K562 (cell line): ENCODE results near the gene REX1BD. TPM values are rescaled to one million over a fixed set of nuclear protein-coding genes. Genes with fewer than 3 reads are reported as not detected.

Experiments
- DMBX1 ChIP-seq: fragments of 250-450 bp; sonication (Bioruptor Pico); IDR thresholded peaks from 2 replicates; pipeline ENCODE4 v1.8.0; 2022; ENCODE audit warnings: inconsistent platforms, mild to moderate bottlenecking, moderate library complexity, borderline replicate concordance
- ZNF134 ChIP-seq: fragments of 250-450 bp; sonication (Bioruptor Pico); conservative IDR thresholded peaks from 2 replicates; pipeline ENCODE4 v1.4.0; 2020
- ZNF507 ChIP-seq: conservative IDR thresholded peaks from 2 replicates; pipeline ENCODE4 v1.6.1; 2017; ENCODE audit warnings: missing genetic modification characterization, missing compliant biosample characterization
- polyA plus RNA-seq, 8 experiments: library from polyadenylated mRNA; depleted of rRNA in 4 of 8; stranded (reverse) in 5 of 8; unstranded in 3 of 8; fragments of >200 nt; fragmentation: Nextera tagmentation in 2 of 8; fragmentation: Illumina TruSeq in 1 of 8; extraction: Ambion mirVana in 2 of 8; extraction: Trizol in 1 of 8; gene quantifications; 2 replicates each; pipeline versions ENCODE4 v1.2.1 to v1.2.3, GENCODE V29; 2011 to 2014; ENCODE audit warnings: inconsistent platforms in 1 of 8, missing spikeins in 1 of 8
- total RNA-seq, 7 experiments: library from RNA; depleted of rRNA in 6 of 7; stranded (reverse); fragments of >200 nt in 6 of 7; fragmentation: Illumina TruSeq in 2 of 7; extraction: Trizol in 2 of 7; gene quantifications; 2 replicates each; pipeline versions ENCODE4 v1.2.1 to v1.2.3, GENCODE V29; 2011 to 2021; ENCODE audit warnings: low replicate concordance in 1 of 7
- TF ChIP-seq, protein P1 (sequence below): fragments of 200-600 bp; sonication (generic); IDR thresholded peaks from one replicate; pipeline ENCODE4 v1.6.1; 2012; ENCODE audit warnings: mild to moderate bottlenecking, low read depth, low read length, inconsistent platforms

The REX1BD gene
- total and polyA plus RNA-seq, 9 of the 15 experiments (the other 6 are each of a cell fraction or from before 2014, with no cell fraction given), result 1.9 to 136 (median 13.8) TPM

DNA sequence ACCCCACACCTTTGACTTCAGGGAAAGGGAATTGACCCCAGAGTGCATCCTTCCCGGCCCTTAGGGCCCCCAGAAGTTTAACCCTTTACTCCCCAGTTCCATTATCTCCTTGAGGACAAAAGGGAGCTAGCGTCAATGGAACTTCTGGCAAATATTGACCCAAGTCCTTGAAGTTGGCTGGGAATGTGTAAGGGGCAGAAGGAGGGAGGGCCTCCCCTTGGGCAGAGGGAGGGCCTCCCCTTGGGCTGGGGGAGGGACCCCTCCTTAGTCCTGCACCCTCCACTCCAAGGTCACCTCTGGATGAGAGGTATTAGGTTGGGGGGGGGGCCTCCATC lies 21.1 kb downstream of the REX1BD start (continued):
- TF ChIP-seq, protein P1, sequence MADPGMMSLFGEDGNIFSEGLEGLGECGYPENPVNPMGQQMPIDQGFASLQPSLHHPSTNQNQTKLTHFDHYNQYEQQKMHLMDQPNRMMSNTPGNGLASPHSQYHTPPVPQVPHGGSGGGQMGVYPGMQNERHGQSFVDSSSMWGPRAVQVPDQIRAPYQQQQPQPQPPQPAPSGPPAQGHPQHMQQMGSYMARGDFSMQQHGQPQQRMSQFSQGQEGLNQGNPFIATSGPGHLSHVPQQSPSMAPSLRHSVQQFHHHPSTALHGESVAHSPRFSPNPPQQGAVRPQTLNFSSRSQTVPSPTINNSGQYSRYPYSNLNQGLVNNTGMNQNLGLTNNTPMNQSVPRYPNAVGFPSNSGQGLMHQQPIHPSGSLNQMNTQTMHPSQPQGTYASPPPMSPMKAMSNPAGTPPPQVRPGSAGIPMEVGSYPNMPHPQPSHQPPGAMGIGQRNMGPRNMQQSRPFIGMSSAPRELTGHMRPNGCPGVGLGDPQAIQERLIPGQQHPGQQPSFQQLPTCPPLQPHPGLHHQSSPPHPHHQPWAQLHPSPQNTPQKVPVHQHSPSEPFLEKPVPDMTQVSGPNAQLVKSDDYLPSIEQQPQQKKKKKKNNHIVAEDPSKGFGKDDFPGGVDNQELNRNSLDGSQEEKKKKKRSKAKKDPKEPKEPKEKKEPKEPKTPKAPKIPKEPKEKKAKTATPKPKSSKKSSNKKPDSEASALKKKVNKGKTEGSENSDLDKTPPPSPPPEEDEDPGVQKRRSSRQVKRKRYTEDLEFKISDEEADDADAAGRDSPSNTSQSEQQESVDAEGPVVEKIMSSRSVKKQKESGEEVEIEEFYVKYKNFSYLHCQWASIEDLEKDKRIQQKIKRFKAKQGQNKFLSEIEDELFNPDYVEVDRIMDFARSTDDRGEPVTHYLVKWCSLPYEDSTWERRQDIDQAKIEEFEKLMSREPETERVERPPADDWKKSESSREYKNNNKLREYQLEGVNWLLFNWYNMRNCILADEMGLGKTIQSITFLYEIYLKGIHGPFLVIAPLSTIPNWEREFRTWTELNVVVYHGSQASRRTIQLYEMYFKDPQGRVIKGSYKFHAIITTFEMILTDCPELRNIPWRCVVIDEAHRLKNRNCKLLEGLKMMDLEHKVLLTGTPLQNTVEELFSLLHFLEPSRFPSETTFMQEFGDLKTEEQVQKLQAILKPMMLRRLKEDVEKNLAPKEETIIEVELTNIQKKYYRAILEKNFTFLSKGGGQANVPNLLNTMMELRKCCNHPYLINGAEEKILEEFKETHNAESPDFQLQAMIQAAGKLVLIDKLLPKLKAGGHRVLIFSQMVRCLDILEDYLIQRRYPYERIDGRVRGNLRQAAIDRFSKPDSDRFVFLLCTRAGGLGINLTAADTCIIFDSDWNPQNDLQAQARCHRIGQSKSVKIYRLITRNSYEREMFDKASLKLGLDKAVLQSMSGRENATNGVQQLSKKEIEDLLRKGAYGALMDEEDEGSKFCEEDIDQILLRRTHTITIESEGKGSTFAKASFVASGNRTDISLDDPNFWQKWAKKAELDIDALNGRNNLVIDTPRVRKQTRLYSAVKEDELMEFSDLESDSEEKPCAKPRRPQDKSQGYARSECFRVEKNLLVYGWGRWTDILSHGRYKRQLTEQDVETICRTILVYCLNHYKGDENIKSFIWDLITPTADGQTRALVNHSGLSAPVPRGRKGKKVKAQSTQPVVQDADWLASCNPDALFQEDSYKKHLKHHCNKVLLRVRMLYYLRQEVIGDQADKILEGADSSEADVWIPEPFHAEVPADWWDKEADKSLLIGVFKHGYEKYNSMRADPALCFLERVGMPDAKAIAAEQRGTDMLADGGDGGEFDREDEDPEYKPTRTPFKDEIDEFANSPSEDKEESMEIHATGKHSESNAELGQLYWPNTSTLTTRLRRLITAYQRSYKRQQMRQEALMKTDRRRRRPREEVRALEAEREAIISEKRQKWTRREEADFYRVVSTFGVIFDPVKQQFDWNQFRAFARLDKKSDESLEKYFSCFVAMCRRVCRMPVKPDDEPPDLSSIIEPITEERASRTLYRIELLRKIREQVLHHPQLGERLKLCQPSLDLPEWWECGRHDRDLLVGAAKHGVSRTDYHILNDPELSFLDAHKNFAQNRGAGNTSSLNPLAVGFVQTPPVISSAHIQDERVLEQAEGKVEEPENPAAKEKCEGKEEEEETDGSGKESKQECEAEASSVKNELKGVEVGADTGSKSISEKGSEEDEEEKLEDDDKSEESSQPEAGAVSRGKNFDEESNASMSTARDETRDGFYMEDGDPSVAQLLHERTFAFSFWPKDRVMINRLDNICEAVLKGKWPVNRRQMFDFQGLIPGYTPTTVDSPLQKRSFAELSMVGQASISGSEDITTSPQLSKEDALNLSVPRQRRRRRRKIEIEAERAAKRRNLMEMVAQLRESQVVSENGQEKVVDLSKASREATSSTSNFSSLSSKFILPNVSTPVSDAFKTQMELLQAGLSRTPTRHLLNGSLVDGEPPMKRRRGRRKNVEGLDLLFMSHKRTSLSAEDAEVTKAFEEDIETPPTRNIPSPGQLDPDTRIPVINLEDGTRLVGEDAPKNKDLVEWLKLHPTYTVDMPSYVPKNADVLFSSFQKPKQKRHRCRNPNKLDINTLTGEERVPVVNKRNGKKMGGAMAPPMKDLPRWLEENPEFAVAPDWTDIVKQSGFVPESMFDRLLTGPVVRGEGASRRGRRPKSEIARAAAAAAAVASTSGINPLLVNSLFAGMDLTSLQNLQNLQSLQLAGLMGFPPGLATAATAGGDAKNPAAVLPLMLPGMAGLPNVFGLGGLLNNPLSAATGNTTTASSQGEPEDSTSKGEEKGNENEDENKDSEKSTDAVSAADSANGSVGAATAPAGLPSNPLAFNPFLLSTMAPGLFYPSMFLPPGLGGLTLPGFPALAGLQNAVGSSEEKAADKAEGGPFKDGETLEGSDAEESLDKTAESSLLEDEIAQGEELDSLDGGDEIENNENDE, result no peak
- no peak for TF ChIP-seq ZNF134
- TF ChIP-seq DMBX1, result no peak
- no peak for TF ChIP-seq ZNF507 (tag)
